Measurements from ENCODE around the gene DPPA2. TPM values are rescaled to one million over a fixed set of nuclear protein-coding genes. Genes with fewer than 3 reads are reported as not detected.

The DPPA2 gene
- total RNA-seq, 1 experiment from 2014 or later = not detected

DNA sequence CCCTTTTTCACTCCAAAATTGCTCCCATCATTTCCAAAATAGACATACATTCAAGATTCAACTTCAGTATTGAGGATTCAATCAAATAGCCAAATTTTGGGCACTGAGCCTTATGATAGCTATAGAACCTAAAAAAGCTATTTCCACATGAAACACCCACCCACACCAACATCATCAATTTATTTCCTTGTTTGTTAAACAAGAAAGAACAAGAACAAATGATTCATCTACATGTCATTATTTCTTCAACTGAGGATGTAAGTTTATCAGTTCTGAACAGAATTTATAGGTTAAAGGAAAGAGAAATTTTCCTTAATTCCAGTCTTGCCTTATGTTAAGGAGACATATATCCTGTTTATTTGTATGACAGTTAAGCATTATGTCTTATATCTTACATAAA lies 32.2 kb downstream of the DPPA2 start:
- Histone ChIP-seq H3K36me3 (ENCODE audit: control insufficient read depth in 1 of 2, insufficient read depth in 2 of 2, low read length in 2 of 2) (no peaks in the 10 kb centered on the region), H3K79me2 (ENCODE audit: insufficient read depth, low read length) (no peaks in the 10 kb centered on the region), H3K9me3 (ENCODE audit: control insufficient read depth in 1 of 2, insufficient read depth in 1 of 2, low read depth in 1 of 2, low read length in 2 of 2) (no peaks in the 10 kb centered on the region), H4K20me1 (ENCODE audit: insufficient read depth) (no peaks in the 10 kb centered on the region), H3K9ac (ENCODE audit: low read length) (no peak overlapping the region), H3K4me1 (ENCODE audit: control insufficient read depth in 1 of 2, insufficient read depth in 2 of 2, low read length in 2 of 2) (no peaks in the 10 kb centered on the region), H3K4me3 (replicated peaks in 1 of 2; ENCODE audit: low read depth in 1 of 2, low read length in 2 of 2) (no peak overlapping the region), H3K4me2 (ENCODE audit: low read length) (no peak overlapping the region), H3K27me3 (ENCODE audit: insufficient read depth, low read length) (no peaks in the 10 kb centered on the region), H2AFZ (ENCODE audit: low read depth, low read length, poor library complexity, severe bottlenecking) (no peak overlapping the region), H3K9me2 (ENCODE audit: insufficient read depth) (no peaks in the 10 kb centered on the region), H3K27ac (ENCODE audit: low read depth, low read length) (no peak overlapping the region)
- ChIA-PET POLR2A (no interaction called here), CTCF (interaction anchor here (1.1 kb wide), 1 partner anchor 115 kb away, joined by 3 read pairs; no protein-coding TSS in a partner anchor), RAD21 (ENCODE audit: low non-redundant PET in 1 of 2, low total read pairs in 2 of 2, uncharacterized antibody in 2 of 2, unreplicated experiment in 2 of 2) (no interaction called here)
- intact Hi-C loops (cut with micrococcal nuclease) = loop anchor here (2.0 kb wide), 1 partner anchor 43 kb away; no protein-coding TSS in a partner anchor
- no TSS peak for BruUV-seq (replicated peaks)
- no peak for ATAC-seq
- TF ChIP-seq CEBPB (IDR thresholded peaks at IDR 0.05; ENCODE audit: low read depth) = no peak
- TF ChIP-seq, protein P1, sequence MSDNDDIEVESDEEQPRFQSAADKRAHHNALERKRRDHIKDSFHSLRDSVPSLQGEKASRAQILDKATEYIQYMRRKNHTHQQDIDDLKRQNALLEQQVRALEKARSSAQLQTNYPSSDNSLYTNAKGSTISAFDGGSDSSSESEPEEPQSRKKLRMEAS (IDR thresholded peaks at IDR 0.05) = no peak
- TF ChIP-seq, protein P2, sequence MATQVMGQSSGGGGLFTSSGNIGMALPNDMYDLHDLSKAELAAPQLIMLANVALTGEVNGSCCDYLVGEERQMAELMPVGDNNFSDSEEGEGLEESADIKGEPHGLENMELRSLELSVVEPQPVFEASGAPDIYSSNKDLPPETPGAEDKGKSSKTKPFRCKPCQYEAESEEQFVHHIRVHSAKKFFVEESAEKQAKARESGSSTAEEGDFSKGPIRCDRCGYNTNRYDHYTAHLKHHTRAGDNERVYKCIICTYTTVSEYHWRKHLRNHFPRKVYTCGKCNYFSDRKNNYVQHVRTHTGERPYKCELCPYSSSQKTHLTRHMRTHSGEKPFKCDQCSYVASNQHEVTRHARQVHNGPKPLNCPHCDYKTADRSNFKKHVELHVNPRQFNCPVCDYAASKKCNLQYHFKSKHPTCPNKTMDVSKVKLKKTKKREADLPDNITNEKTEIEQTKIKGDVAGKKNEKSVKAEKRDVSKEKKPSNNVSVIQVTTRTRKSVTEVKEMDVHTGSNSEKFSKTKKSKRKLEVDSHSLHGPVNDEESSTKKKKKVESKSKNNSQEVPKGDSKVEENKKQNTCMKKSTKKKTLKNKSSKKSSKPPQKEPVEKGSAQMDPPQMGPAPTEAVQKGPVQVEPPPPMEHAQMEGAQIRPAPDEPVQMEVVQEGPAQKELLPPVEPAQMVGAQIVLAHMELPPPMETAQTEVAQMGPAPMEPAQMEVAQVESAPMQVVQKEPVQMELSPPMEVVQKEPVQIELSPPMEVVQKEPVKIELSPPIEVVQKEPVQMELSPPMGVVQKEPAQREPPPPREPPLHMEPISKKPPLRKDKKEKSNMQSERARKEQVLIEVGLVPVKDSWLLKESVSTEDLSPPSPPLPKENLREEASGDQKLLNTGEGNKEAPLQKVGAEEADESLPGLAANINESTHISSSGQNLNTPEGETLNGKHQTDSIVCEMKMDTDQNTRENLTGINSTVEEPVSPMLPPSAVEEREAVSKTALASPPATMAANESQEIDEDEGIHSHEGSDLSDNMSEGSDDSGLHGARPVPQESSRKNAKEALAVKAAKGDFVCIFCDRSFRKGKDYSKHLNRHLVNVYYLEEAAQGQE (IDR thresholded peaks at IDR 0.05; ENCODE audit: low read depth) = no peak
- no peak for TF ChIP-seq CBX3 (IDR thresholded peaks at IDR 0.05; ENCODE audit: low read depth)
- no peak for TF ChIP-seq EGR1 (IDR thresholded peaks at IDR 0.05; ENCODE audit: low read depth)
- TF ChIP-seq, protein P3, sequence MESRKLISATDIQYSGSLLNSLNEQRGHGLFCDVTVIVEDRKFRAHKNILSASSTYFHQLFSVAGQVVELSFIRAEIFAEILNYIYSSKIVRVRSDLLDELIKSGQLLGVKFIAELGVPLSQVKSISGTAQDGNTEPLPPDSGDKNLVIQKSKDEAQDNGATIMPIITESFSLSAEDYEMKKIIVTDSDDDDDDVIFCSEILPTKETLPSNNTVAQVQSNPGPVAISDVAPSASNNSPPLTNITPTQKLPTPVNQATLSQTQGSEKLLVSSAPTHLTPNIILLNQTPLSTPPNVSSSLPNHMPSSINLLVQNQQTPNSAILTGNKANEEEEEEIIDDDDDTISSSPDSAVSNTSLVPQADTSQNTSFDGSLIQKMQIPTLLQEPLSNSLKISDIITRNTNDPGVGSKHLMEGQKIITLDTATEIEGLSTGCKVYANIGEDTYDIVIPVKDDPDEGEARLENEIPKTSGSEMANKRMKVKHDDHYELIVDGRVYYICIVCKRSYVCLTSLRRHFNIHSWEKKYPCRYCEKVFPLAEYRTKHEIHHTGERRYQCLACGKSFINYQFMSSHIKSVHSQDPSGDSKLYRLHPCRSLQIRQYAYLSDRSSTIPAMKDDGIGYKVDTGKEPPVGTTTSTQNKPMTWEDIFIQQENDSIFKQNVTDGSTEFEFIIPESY (IDR thresholded peaks at IDR 0.05; ENCODE audit: extremely low read depth, insufficient replicate concordance, low read length) = no peak
- no peak for TF ChIP-seq POLR2A (IDR thresholded peaks at IDR 0.05; ENCODE audit: borderline replicate concordance, extremely low read depth, insufficient read depth, insufficient read length)
- TF ChIP-seq ELF1 (IDR thresholded peaks at IDR 0.05; ENCODE audit: borderline replicate concordance, low read depth) = no peak
- TF ChIP-seq, protein P4, sequence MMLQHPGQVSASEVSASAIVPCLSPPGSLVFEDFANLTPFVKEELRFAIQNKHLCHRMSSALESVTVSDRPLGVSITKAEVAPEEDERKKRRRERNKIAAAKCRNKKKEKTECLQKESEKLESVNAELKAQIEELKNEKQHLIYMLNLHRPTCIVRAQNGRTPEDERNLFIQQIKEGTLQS (IDR thresholded peaks at IDR 0.05) = no peak
- no peak for TF ChIP-seq FOSL1 (IDR thresholded peaks at IDR 0.05; ENCODE audit: low read depth)
- TF ChIP-seq SIN3A (IDR thresholded peaks at IDR 0.05; ENCODE audit: low read depth) = no peak
- no peak for TF ChIP-seq SP1 (IDR thresholded peaks at IDR 0.05; ENCODE audit: low read depth)
- no peak for DNase-seq (ENCODE audit: low read depth, low spot score)

Data from HCT116 (cell line).